GM18861 (cell line): ENCODE measurements around the gene NLRC4.
"Not testable (repeated sequence)": the region's sequence is repeated elsewhere in the genome, so short reads cannot be mapped to it uniquely, and the experiment has no call there.

Source experiments
- ATAC-seq: cut with Tn5 transposase; IDR thresholded peaks from one replicate; pipeline ENCODE4 v1.9.1; 2021; ENCODE audit not compliant: unreplicated experiment

Gene NLRC4

DNA sequence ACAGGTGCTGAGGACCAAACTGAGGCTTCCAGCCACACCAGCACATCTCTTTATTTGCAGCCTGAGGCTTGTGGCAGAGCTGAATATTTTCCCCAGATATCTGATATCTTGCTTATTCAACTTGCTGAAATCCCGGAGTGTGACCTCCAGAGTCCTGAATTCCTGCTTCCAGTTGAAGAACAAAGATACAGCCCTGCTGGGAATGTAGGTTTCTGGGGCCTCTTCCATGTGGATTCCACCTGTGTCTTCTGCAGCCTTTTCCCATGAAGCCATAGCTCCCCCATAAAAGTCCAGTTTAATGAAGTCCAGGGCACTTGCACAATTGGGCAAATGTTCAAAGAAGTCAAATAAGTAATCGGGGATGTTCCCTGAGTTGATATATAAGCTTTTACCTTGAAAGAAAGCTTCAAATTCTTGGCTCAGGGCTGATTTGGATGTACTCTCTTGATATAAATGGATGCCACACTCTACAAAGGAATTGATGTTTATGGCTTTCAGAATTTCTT, 14.9 kb downstream of the NLRC4 start:
- ATAC-seq, result no peak

DNA sequence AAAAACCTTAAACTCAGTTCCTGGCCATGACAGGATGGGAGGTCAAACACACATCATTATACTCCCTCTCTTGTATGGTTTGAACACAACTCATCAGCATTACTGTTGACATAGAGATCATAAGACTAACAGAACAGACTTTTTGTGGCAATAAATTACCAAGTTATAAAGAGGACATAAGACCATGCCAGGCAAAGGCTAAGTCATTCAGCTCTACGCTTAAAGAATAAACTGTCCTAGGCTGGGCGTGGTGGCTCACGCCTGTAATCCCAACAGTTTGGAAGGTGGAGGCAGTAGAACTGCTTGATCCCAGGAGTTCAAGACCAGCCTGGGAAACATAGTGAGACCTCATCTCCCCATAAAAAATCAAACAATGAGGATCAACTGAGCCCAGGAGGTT, 16.4 kb downstream of the NLRC4 start:
- ATAC-seq, result no peak

DNA sequence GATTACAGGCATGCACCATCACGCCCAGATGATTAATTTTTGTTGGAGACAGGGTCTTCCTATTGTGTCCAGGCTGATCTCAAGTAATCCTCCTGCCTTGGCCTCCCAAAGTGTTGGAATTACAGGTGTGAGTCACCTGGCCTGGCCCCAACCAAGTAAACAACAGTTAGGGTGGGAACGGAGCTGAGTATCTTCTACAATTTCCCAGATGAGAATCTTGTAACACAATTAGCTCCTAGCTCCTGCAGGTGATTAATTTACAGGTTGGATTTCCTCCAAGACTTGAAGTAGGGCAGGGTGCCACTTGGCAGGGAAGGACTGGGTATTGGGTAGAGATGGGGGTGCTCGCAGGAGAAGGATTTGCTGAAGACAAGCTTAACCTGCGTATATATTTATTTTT, 17.8 kb downstream of the NLRC4 start:
- no peak for ATAC-seq

DNA sequence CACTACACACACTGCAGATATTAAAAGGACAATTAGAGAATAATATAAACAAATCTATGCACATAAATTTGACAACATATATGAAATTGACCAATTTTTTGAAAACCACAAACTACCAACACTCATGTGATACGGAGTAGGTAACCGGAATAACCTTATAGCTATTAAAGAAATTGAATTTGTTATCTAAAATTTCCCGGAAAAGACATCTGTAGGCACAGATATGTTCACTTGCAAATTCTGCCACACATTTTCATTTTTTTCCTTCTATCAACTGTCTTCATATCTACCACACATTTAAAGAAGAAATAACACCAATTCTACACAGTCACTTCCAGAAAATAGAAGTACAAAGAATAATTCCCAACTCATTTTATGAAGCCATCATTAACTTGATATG, 22.4 kb downstream of the NLRC4 start:
- ATAC-seq, result no peak

DNA sequence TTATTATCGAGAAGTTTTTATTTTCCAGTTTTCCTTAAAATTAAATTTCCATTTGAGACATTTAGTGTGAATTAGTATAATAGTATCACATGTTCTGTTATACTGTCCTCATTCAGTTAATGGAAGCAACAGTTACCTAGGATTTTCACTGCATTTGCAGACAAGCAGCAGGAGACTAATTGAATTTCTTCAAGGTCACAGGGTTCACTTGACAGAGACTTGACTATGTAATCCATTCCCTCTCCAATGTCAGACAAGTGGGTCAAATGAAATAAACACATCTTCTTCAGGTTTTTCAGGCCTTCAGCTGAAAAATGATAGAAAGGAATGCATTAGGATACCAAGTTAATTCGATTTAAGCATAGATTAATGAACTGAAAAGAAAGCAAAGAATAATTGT, 26.7 kb downstream of the NLRC4 start:
- no peak for ATAC-seq

DNA sequence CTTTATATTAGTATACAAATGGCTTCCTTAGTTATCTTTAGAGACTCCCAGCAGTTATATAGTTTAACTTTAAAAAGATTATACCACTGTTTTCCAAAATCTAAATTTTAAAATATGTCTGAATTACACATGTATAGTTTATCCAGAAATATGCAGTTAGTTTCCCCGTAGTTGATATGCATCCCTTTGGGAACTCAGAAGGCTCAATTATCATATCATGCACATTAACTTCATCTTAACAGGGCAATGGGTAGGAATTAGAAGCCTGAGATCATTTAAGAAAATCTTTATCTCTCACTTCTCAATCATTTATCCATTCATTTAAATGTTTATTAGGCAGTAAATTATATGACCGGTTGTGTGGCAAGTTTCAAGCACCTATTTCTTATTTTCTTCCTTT, 27.2 kb downstream of the NLRC4 start:
- no peak for ATAC-seq

DNA sequence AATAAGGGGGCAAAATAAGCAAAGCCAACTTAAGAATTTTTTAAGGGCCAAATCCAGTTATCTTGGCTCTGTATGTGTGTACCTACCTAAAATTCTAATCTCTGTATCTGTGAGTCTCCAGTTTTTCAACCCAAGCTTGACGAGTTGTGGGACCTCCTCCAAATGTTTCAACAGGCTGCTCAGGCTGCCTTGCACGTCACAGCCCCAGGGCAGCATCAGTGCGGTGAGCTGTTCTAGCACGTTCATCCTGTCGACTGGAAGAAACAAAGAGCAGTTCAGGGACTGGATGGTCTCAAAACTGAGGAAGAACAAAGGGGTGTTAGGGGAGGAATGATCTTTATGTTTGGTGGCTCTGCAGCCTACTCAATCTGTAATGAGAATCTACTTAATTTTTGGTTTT, 29.4 kb downstream of the NLRC4 start:
- no peak for ATAC-seq

DNA sequence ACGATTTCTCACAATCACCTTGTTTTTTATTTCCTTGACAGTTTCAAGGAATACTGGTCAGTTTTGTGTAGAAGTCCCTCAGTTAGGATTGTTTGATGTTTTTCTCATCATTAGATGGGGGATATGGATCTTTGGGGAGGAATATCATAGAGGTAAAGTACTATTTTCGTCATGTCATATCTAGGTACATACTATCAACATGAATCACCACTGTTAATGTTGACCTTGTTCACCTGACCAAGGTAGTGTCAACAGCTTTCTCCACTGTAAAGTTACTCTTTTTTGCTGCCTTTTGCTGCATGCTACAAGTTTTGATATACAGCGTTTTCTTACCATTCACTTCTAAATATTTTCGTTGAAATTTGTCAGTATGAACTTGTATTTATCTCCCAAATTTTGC, 32.7 kb downstream of the NLRC4 start:
- no peak for ATAC-seq

DNA sequence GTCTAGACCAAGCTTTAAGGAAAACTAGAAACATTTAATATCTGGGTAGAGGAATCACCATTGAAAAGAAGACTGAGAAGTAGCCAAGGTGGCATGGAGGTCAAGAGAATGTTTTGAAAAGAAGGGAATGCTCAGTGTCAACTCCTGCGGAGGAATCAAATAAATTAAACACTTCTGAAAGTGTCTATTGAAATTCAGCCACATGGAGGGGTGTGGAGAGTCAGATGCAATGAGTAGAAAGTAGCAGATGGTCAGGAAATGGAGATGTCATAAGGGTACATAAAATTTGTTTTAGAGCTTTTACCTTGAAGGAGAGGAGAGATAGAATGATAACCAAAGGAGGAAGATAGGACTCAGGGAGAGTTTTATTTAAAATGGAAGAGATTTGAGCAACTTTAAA, 35.1 kb downstream of the NLRC4 start:
- no peak for ATAC-seq

DNA sequence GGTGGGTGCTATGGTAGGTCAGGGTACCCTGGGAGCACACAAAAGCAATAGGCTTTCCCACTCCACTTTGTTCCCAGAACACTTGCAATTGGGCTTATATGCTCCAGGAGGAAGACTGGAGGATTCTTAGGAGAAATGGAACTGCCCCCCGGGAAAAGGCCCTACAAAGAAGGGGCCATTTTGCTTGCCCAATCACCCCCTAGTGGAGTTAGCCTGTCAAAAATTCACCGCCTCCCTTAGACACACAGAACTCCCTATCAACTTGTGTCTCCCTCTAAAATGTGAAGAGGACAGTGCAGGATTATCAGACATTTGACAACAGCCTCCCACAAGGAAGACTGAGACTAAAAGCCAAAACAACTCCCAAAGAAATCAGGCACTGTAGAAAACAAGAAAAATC, 36.5 kb downstream of the NLRC4 start:
- ATAC-seq, result no peak

DNA sequence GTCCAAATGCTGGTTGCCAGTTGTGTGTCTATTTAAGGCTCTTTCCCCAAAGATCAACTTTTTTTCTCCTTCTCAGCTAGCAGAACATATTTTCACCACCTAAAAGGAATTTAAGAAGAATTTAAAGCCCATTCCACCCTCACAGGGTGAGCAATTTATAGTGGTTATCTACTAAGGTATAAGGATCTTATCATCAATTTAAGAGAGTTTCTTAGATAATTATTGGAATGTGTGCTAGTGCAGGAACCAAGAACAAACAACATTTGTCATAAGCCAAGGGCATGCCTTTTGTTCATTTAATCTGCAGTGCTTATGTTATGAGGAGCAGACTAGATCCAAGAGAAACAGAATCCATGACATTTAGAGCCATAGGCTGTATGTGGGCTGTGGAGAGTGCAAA, 37.2 kb downstream of the NLRC4 start:
- ATAC-seq, result no peak

DNA sequence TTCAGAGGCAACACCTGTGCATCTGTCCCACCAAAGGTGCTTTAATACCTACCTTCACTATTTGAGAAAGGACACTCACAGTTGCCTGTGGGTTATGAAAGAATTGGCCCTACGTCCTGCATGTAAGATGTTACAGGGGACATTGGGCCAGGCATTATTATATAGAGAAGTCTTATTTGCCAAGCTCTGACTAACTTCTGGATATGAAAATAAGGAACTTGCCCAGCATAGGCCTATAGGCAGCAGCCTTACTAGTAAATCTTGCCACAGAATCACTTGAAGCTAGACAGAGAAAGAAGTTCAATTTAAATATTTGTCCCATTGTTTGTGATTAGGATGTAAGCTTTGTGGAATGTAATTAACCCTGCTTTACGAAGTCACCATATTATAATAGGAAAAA, 41.7 kb downstream of the NLRC4 start:
- no peak for ATAC-seq

DNA sequence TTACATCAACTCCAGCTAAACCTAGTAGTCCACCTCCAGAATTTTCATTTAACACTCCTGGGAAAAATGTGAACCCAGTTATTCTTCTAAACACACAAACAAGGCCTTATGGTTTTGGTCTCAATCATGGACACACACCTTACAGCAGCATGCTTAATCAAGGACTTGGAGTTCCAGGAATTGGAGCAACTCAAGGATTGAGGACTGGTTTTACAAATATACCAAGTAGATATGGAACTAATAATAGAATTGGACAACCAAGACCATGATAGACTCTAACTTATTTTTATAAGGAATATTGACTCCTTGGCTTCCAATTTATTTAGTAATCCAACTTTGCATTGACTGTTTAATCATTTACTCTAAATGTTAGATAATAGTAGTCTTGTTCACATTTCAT, 44.2 kb downstream of the NLRC4 start:
- no peak for ATAC-seq

DNA sequence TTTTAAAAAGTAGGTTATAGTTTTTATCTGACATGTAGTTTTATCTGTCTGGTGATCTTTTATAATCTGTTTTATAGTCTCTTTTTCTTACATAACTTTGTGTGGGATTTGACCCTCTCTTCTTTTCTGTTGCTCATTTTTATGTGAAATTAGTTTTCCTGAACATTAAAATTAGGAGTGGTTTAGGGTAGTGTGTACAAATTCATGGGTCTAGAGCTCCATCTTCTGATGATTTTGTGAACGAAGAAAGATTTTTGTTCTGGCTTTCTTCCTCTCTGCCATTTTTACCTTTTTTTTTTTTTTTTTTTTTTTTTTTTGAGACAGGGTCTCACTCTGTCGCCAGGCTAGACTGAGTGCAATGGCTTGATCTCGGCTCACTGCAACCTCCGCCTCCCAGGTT, 52.4 kb downstream of the NLRC4 start:
- ATAC-seq, result no peak

DNA sequence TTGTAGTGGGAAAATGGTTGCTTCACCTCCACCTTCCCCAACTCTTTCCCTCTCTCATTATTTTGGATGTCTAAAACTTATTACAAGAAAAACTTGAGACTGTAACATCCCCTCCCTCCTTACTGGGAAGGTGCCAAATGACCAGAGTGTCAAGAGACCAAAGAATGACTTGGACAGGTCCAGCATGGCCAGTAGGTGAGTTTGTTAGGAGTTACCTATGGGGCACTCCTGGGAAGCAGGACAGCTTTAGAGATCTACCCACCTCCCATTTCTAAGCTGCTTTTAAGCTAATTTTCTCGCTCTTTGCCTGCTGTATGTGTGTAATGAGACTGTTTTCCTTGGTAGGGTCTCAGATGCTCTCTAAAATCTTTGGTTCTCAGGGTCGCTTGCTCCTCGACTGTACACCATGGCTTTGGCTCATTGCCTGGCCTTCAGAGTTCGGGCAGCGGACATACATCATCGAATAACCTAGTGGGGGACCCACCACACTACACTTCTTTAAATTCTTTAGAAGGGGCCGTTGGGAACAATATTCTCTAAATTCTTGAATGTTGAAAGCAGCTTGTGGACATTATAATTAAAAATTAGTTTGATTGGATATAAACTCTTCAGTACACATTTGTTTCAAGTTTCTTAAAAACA, 53.8 kb downstream of the NLRC4 start:
- ATAC-seq, result no peak

DNA sequence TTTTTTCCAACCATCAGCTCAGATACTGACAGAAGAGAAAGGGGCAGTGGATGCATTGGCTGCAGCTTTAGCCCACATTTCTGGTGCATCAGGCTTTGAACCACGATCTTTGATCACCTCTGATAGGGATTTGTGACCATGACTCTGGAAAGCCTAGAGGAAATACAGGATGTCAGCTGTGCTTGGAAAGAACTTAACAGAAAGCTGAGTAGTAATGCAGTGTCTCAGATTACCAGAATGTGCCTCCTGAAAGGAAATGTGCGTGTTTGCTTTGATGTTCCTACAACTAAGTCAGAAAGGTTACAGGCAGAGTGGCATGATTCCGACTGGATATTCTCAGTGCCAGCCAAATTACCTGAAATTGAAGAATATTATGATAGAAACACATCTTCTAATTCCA, 61.3 kb downstream of the NLRC4 start:
- ATAC-seq, result not testable (repeated sequence)

DNA sequence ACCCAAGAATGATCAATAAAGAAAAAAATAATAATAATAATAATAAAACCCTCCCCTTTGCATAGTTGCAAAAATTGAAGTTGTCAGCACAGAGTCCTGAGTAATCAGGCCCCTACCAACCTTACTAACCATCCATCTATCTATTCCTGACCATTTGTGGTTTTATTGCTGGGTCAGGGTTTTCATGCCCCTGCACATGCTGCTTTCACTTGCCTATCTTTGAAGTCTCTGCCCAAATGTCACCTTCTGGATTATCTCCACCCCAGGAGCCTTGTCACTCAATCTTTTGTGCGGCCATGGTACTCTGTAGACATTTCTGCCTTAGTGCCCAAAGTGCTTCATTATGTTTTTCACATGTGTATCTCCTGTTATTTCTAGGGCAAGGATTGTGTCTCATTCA, 63.9 kb downstream of the NLRC4 start:
- ATAC-seq, result no peak

DNA sequence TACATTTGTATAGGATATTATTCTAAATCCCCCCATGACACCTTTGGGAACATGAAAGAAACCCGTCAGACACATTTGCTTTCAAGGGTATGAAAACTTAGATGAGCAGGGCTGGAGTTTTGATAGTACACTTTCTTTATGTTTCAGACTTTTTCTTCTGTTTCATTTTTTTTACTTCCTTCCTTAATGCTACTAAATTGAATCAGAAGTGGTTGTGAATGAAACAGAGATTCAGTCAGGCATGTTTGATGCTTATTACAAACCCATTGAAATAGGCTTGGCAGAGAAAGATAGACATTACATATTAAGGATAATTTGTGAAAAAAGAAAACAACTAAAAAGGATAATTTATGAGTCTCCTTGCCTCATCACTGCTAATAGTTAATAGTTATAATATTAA, 72.3 kb downstream of the NLRC4 start:
- no peak for ATAC-seq

DNA sequence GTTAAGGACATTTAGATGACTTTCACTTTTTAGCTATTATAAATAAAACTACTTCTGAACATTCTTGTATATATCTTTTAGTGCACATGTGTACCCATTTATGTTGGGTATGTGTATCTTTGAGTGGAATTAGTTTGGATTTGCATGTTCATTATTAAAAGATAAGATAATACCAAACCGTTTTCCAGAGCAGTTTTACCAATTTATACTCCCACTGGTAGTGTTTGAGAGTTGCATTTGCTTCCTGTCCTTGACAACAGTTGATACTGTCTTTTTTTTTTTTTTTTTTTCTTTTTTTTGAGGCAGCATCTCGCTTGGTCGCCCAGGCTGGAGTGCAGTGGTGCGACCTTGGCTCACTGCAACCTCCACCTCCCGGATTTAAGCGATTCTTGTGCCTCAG, 75.7 kb downstream of the NLRC4 start:
- ATAC-seq, result no peak

DNA sequence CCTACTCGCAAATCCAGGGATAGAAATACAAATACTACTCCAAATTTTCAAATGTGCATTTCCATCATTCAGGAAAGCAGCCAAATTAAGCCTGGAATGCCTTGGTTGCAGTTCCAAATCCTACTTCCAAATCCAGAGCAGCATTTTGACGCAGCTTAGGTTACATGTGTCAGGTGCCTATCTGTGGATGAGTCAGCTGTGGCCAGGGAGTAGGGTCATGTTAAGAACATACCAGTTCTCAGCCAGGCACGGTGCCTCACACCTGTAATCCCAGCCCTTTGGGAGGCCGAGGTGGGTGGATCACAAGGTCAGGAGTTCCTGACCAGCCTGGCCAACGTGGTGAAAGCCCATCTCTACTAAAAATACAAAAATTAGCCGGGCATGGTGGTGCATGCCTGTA, 82.0 kb downstream of the NLRC4 start:
- ATAC-seq, result no peak
